GM19397 (cell line): Measurements from ENCODE around the gene ARHGEF19.

Source experiments
- ATAC-seq: cut with Tn5 transposase; IDR thresholded peaks from one replicate; pipeline ENCODE4 v1.9.1; 2021; ENCODE audit warnings: mild to moderate bottlenecking, moderate library complexity; ENCODE audit not compliant: unreplicated experiment

Gene ARHGEF19

GRCh38 chr1:16151196-16151994, 61.1 kb downstream of the ARHGEF19 start:
- ATAC-seq, result no peak

- ATAC-seq, result no peak
Observed at GRCh38 chr1:16150508-16150907, 61.9 kb downstream of the ARHGEF19 start.

GRCh38 chr1:16149702-16150488, 62.6 kb downstream of the ARHGEF19 start:
- ATAC-seq, result no peak

GRCh38 chr1:16149146-16149545, 63.3 kb downstream of the ARHGEF19 start:
- no peak for ATAC-seq

DNA sequence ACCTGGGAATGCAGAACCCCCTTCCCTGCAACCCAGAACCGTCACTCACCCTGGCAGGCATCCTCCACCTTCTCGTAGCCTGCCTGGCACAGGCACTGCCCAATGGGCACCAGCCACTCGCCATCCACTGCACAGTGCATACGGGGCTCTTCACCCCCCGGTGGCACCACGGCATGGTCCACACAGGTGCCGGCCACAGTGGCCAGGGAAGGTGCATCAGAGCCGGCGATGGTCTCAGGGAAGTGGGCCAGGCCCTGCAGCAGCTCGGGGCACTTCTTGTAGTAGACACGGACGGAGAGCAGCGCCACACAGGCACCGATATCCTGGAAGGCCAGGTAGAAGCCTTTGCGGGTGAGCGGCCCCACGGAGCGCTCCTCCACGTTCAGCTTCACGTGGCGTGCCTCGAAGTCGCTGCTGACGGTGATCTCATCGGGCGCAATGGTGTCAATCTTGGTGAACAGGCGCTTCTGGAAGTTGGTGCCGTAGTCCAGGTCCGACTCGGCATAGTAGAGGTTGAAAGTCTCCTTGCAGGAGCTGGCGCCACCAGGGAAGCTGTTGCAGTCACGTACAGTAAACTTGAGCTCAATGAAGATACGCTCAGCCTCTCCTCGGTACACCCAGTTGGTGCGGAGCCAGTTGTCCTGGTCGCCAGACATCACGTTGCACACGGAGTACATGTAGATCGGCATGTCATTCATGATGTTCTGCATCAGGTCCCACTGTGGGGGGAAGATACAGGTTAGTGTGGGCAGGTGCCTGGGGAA, 63.9 kb downstream of the ARHGEF19 start:
- ATAC-seq, result no peak
